Endothelial cell of umbilical vein (primary cell): ENCODE measurements around the gene NFYC. TPM values are rescaled to one million over a fixed set of nuclear protein-coding genes. Genes with fewer than 3 reads are reported as not detected.

Experiments
- BruUV-seq: library from RNA; stranded (reverse); fragments of 400-500 nt; replicated peaks from 2 replicates; lab custom pipeline; 2021; lab: Mats Ljungman, UMichigan
- CTCF ChIA-PET: fragments of 300-600, 350-600 bp; sonication (Branson Sonifier 250); formaldehyde crosslinking; loops from one replicate; lab custom pipeline; 2021; ENCODE audit warnings: antibody characterized with exemption, inconsistent platforms; lab: Charles Lee
- POLR2A ChIA-PET: fragments of 300-600, 350-600 bp; sonication (Branson Sonifier 250); formaldehyde crosslinking; loops from one replicate; lab custom pipeline; 2021; ENCODE audit warnings: antibody characterized with exemption, inconsistent platforms; lab: Charles Lee
- DNase-seq: peaks from one replicate; pipeline ENCODE4 v3.0.0-alpha.2; 2011; ENCODE audit warnings: low read depth, low spot score
- FAIRE-seq: peaks from 2 replicates; lab custom pipeline; 2011; peaks lifted over from hg19 to GRCh38; lab: Jason Lieb, UNC
- H2AFZ ChIP-seq: 2 replicates; pipeline ENCODE4 v1.6.0; 2012; ENCODE audit warnings: low read depth, low read length, control low read depth, inconsistent platforms
- H3K27ac ChIP-seq: 2 replicates; pipeline ENCODE4 v1.5.1; 2011; ENCODE audit warnings: low read depth, mild to moderate bottlenecking, control low read depth, low read length, moderate library complexity; ENCODE audit not compliant: insufficient read depth
- H3K27me3 ChIP-seq, 2 experiments: 2 replicates each; pipeline versions ENCODE4 v1.6.0 to v1.6.1; 2011; ENCODE audit warnings: low read length in 2 of 2, mixed read lengths in 1 of 2; ENCODE audit not compliant: control insufficient read depth in 2 of 2, insufficient read depth in 2 of 2
- H3K36me3 ChIP-seq, 2 experiments: 2 replicates in 1 of 2; 3 replicates in 1 of 2; pipeline ENCODE4 v1.5.1; 2011; ENCODE audit warnings: low read length in 2 of 2, mild to moderate bottlenecking in 1 of 2, moderate library complexity in 1 of 2; ENCODE audit not compliant: control insufficient read depth in 2 of 2, insufficient read depth in 2 of 2; ENCODE audit errors: extremely low read depth in 1 of 2
- H3K4me1 ChIP-seq: 3 replicates; pipeline ENCODE4 v1.5.1; 2011; ENCODE audit warnings: mild to moderate bottlenecking, low read length; ENCODE audit not compliant: control insufficient read depth, insufficient read depth; ENCODE audit errors: extremely low read depth
- H3K4me2 ChIP-seq: 2 replicates; pipeline ENCODE4 v1.6.1; 2011; ENCODE audit warnings: low read length, control low read depth, mixed read lengths; ENCODE audit not compliant: insufficient read depth
- H3K4me3 ChIP-seq, 3 experiments: fragments of 200-600 bp in 1 of 3; sonication (generic), shearing (Covaris generic) in 1 of 3; replicated peaks in 1 of 3; 2 replicates each; pipeline ENCODE4 v1.5.1; 2011 to 2016; ENCODE audit warnings: control low read depth in 3 of 3, low read length in 3 of 3, mild to moderate bottlenecking in 2 of 3, inconsistent platforms in 1 of 3, low read depth in 1 of 3, moderate library complexity in 1 of 3; ENCODE audit not compliant: insufficient read depth in 1 of 3
- H3K79me2 ChIP-seq: 2 replicates; pipeline ENCODE4 v1.6.0; 2012; ENCODE audit warnings: low read length, inconsistent platforms; ENCODE audit not compliant: control insufficient read depth, insufficient read depth
- H3K9ac ChIP-seq: replicated peaks from 2 replicates; pipeline ENCODE3; 2011; ENCODE audit warnings: low read length, control low read depth; ENCODE audit not compliant: insufficient read depth; ENCODE audit errors: extremely low read depth
- H3K9me1 ChIP-seq: replicated peaks from 3 replicates; pipeline ENCODE4 v1.6.0; 2011; ENCODE audit warnings: mild to moderate bottlenecking, low read length; ENCODE audit not compliant: control insufficient read depth, insufficient read depth; ENCODE audit errors: extremely low read depth
- H3K9me3 ChIP-seq: replicated peaks from 2 replicates; pipeline ENCODE4 v1.5.1; 2012; ENCODE audit warnings: low read length, inconsistent platforms; ENCODE audit not compliant: control insufficient read depth, insufficient read depth
- H4K20me1 ChIP-seq: replicated peaks from 2 replicates; pipeline ENCODE3; 2011; ENCODE audit warnings: mild to moderate bottlenecking, low read length; ENCODE audit not compliant: control insufficient read depth, insufficient read depth; ENCODE audit errors: extremely low read depth
- CTCF ChIP-seq, 2 donors: IDR thresholded peaks; 1 replicate in 1 of 2; 2 replicates in 1 of 2; pipeline ENCODE4 v1.5.1; 2011; ENCODE audit warnings: low read length in 2 of 2, mild to moderate bottlenecking in 2 of 2, moderate library complexity in 2 of 2, control low read depth in 1 of 2, inconsistent platforms in 1 of 2, low read depth in 1 of 2; ENCODE audit not compliant: insufficient read depth in 1 of 2; ENCODE audit errors: extremely low read depth in 1 of 2
- EZH2 ChIP-seq: IDR thresholded peaks from 2 replicates; pipeline ENCODE4 v1.6.1; 2012; ENCODE audit warnings: borderline replicate concordance, low read depth, mild to moderate bottlenecking, moderate library complexity, low read length, inconsistent platforms; ENCODE audit not compliant: severe bottlenecking
- FOS ChIP-seq: IDR thresholded peaks from 2 replicates; pipeline ENCODE4 v1.6.1; 2011; ENCODE audit warnings: mild to moderate bottlenecking, low read length, moderate library complexity, borderline replicate concordance; ENCODE audit not compliant: insufficient read depth
- GATA2 ChIP-seq: IDR thresholded peaks from 2 replicates; pipeline ENCODE4 v1.7.0; 2011; ENCODE audit warnings: low read depth, mild to moderate bottlenecking, moderate library complexity, mixed read lengths, low read length; ENCODE audit not compliant: insufficient read length, insufficient read depth
- JUN ChIP-seq: IDR thresholded peaks from 2 replicates; pipeline ENCODE4 v1.6.1; 2011; ENCODE audit warnings: borderline replicate concordance, low read depth; ENCODE audit not compliant: insufficient read length, insufficient read depth
- MAX ChIP-seq: IDR thresholded peaks from 2 replicates; pipeline ENCODE4 v1.6.1; 2011; ENCODE audit not compliant: insufficient read depth, insufficient read length
- MYC ChIP-seq: IDR thresholded peaks from one replicate; pipeline ENCODE4 v1.6.1; 2011; ENCODE audit warnings: mild to moderate bottlenecking, low read depth, low read length
- POLR2A ChIP-seq: IDR thresholded peaks from 2 replicates; pipeline ENCODE4 v1.6.1; 2012; ENCODE audit warnings: low read depth, mild to moderate bottlenecking, control low read depth, low read length
- POLR2AphosphoS5 ChIP-seq: IDR thresholded peaks from 2 replicates; pipeline ENCODE4 v1.6.1; 2012; ENCODE audit warnings: low read depth, mild to moderate bottlenecking, control low read depth, low read length, moderate library complexity; ENCODE audit not compliant: insufficient read depth
- dilution Hi-C: fragments of 300-500 bp; cut with MboI; formaldehyde crosslinking; loops from one replicate; pipeline ENCODE4 v1.15.0; 2019; ENCODE audit warnings: low sequenced_read_pairs; ENCODE audit not compliant: extremely low pct_ligation_motif_present
- intact Hi-C: fragments of 100-400 bp; cut with micrococcal nuclease; formaldehyde crosslinking; loops from one replicate; pipeline ENCODE4 v1.10.0; 2022
- polyA plus RNA-seq, 4 experiments: library from polyadenylated mRNA; depleted of rRNA in 3 of 4; stranded (reverse) in 3 of 4; unstranded in 1 of 4; fragments of >200 nt; gene quantifications; 2 replicates each; pipeline versions ENCODE4 v1.2.1 to v1.2.3, GENCODE V29; 2011 to 2012; ENCODE audit warnings: missing spikeins in 1 of 4
- total RNA-seq: library from RNA; stranded (reverse); gene quantifications from 2 replicates; pipeline ENCODE4 v1.2.3, GENCODE V29; 2021

NFYC gene
- total and polyA plus RNA-seq, 2 donors (not counting 3 experiments of a cell fraction or from before 2014, with no cell fraction given) = 51.1 to 81.7 TPM

GRCh38 chr1:40663324-40664166 lies 28.0 kb upstream of the NFYC start:
- Histone ChIP-seq H3K4me1 (no peaks in the 10 kb centered on the region), H3K4me2 (no peak overlapping the region), H3K27ac (no peak overlapping the region), H4K20me1 (no peaks in the 10 kb centered on the region), H3K9ac (no peak overlapping the region), H3K79me2 (no peaks in the 10 kb centered on the region), H3K9me3 (no peaks in the 10 kb centered on the region), H3K36me3 (no peaks in the 10 kb centered on the region), H3K4me3 (no peak overlapping the region), H2AFZ (no peak overlapping the region), H3K9me1 (no peaks in the 10 kb centered on the region), H3K27me3 (peaks cover 9 to 34% of the 10 kb centered on the region in 2 experiments)
- DNase-seq (no peak), FAIRE-seq (no peak)
- CTCF ChIA-PET = interaction anchor here (6.3 kb wide), 1 partner anchor 33 kb away, joined by 27 read pairs; no protein-coding TSS in a partner anchor
- no peak for TF ChIP-seq MAX
- no peak for TF ChIP-seq FOS
- dilution Hi-C loops = no loop called here
- POLR2A ChIA-PET = no interaction called here
- intact Hi-C loops = no loop called here
- BruUV-seq = no TSS peak

- no peak for TF ChIP-seq GATA2
- no peak for TF ChIP-seq FOS
- no peak for TF ChIP-seq JUN
- TF ChIP-seq POLR2A = no peak
- TF ChIP-seq MYC = no peak
- no peak for TF ChIP-seq POLR2AphosphoS5
- TF ChIP-seq MAX = no peak
- TF ChIP-seq CTCF (IDR thresholded peaks at IDR 0.05; ENCODE audit: extremely low read depth in 1 of 2, insufficient read depth in 1 of 2, low read depth in 1 of 2, low read length in 2 of 2) = no peak
- no peak for TF ChIP-seq EZH2
- no peaks in the 10 kb centered on the region for H3K9me1 ChIP-seq
- no peak for DNase-seq
- dilution Hi-C loops (no loop called here), intact Hi-C loops (no loop called here)
- H3K9me3 ChIP-seq = no peaks in the 10 kb centered on the region
- H3K9ac ChIP-seq = no peak overlapping the region
- no peak overlapping the region for H3K4me3 ChIP-seq
- H2AFZ ChIP-seq = no peak overlapping the region
- H3K4me2 ChIP-seq = no peak overlapping the region
- no TSS peak for BruUV-seq
- POLR2A ChIA-PET = no interaction called here
- H3K36me3 ChIP-seq = no peaks in the 10 kb centered on the region
- no peaks in the 10 kb centered on the region for H4K20me1 ChIP-seq
- H3K27ac ChIP-seq = no peak overlapping the region
- H3K4me1 ChIP-seq = no peaks in the 10 kb centered on the region
- no peaks in the 10 kb centered on the region for H3K79me2 ChIP-seq
- H3K27me3 ChIP-seq = peaks cover 9 to 30% of the 10 kb centered on the region in 2 experiments
- CTCF ChIA-PET = interaction anchor here (0.6 to 6.3 kb wide), 2 partner anchors 34 to 155 kb away, joined by 3 to 27 read pairs; no protein-coding TSS in a partner anchor
- no peak for FAIRE-seq
Measured at GRCh38 chr1:40664167-40664537, 27.4 kb upstream of the NFYC start.
